KMS-11 (cell line): Measurements from ENCODE around the gene AMHR2.
"Not testable (repeated sequence)": the region's sequence is repeated elsewhere in the genome, so short reads cannot be mapped to it uniquely, and the experiment has no call there.

ENCODE experiments used
- H2AFZ ChIP-seq: fragments of 200-600 bp; sonication (generic); 2 replicates; pipeline ENCODE4 v1.6.1; 2016; ENCODE audit warnings: antibody characterized with exemption, mixed run types, low read depth
- H3K27ac ChIP-seq: fragments of 200-600 bp; sonication (generic); 2 replicates; pipeline ENCODE4 v1.6.1; 2016; ENCODE audit warnings: mild to moderate bottlenecking, mixed run types
- H3K27me3 ChIP-seq: fragments of 200-600 bp; sonication (generic); 2 replicates; pipeline ENCODE4 v1.6.1; 2017; ENCODE audit warnings: mild to moderate bottlenecking, low read depth, mixed run types, moderate library complexity; ENCODE audit not compliant: insufficient read depth
- H3K36me3 ChIP-seq: fragments of 200-600 bp; sonication (generic); 2 replicates; pipeline ENCODE4 v1.6.1; 2017; ENCODE audit warnings: mild to moderate bottlenecking, mixed run types; ENCODE audit not compliant: insufficient read depth
- H3K4me1 ChIP-seq: fragments of 200-600 bp; sonication (generic); 2 replicates; pipeline ENCODE4 v1.6.1; 2016; ENCODE audit warnings: mild to moderate bottlenecking, low read depth, mixed run types; ENCODE audit not compliant: poor library complexity, severe bottlenecking
- H3K4me2 ChIP-seq: fragments of 200-600 bp; sonication (generic); 2 replicates; pipeline ENCODE4 v1.7.0; 2016; ENCODE audit warnings: mild to moderate bottlenecking, mixed run types
- H3K4me3 ChIP-seq: fragments of 200-600 bp; sonication (generic); IDR thresholded peaks from 2 replicates; pipeline ENCODE4 v1.6.1; 2017; ENCODE audit warnings: low read depth, low read length, mixed read lengths; ENCODE audit not compliant: insufficient read depth
- H3K79me2 ChIP-seq: fragments of 200-600 bp; sonication (generic); 2 replicates; pipeline ENCODE4 v1.6.1; 2016; ENCODE audit warnings: low read depth, mixed run types; ENCODE audit not compliant: insufficient read depth
- H3K9ac ChIP-seq: fragments of 200-600 bp; sonication (generic); 2 replicates; pipeline ENCODE4 v1.6.1; 2016; ENCODE audit warnings: mild to moderate bottlenecking, mixed run types
- H4K20me1 ChIP-seq: fragments of 200-600 bp; sonication (generic); 2 replicates; pipeline ENCODE4 v1.6.1; 2016; ENCODE audit warnings: mild to moderate bottlenecking, mixed run types; ENCODE audit not compliant: insufficient read depth
- TF ChIP-seq, protein P1 (sequence below): fragments of 200-600 bp; sonication (generic); conservative IDR thresholded peaks from 2 replicates; pipeline ENCODE4 v1.6.1; 2017; ENCODE audit warnings: low read depth, mild to moderate bottlenecking, antibody characterized with exemption, low read length, moderate library complexity, mixed read lengths

The AMHR2 gene

DNA sequence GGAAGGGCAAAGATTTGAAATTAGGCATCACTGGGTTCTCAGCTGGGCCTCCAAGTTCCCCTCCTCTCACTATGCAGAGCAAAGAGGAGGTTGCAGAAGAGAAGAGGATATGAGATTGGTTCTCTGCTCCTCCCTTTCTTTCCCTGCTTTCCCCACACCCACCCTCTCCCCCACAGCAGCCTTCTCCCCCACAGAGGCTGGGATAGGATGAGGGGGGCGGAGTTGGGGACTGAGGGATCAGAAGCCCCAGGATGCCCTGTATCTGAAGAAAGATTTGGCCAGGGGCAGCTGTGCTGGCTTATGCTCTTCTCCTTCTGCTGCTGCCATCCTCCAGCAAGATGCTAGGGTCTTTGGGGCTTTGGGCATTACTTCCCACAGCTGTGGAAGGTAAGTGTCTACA is at the start of gene AMHR2:
Gene AMHR2 (plus strand): TSS at position 259 of the 400 bp plus-strand sequence. CDS start 80 bp downstream, at position 339.
- H3K36me3 ChIP-seq = no peaks in the 10 kb centered on the region
- H3K9ac ChIP-seq = no peak within 1 kb of the TSS
- H3K79me2 ChIP-seq = no peaks in the 10 kb centered on the region
- peaks cover 37% of the 10 kb centered on the region for H3K4me1 ChIP-seq
- no peak within 1 kb of the TSS for H2AFZ ChIP-seq
- H3K27ac ChIP-seq = no peak within 1 kb of the TSS
- H3K4me2 ChIP-seq = no peak within 1 kb of the TSS
- TF ChIP-seq, protein P1, sequence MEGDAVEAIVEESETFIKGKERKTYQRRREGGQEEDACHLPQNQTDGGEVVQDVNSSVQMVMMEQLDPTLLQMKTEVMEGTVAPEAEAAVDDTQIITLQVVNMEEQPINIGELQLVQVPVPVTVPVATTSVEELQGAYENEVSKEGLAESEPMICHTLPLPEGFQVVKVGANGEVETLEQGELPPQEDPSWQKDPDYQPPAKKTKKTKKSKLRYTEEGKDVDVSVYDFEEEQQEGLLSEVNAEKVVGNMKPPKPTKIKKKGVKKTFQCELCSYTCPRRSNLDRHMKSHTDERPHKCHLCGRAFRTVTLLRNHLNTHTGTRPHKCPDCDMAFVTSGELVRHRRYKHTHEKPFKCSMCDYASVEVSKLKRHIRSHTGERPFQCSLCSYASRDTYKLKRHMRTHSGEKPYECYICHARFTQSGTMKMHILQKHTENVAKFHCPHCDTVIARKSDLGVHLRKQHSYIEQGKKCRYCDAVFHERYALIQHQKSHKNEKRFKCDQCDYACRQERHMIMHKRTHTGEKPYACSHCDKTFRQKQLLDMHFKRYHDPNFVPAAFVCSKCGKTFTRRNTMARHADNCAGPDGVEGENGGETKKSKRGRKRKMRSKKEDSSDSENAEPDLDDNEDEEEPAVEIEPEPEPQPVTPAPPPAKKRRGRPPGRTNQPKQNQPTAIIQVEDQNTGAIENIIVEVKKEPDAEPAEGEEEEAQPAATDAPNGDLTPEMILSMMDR = no peak
- no peaks in the 10 kb centered on the region for H4K20me1 ChIP-seq
- H3K27me3 ChIP-seq = no peaks in the 10 kb centered on the region
- H3K4me3 ChIP-seq = no peak within 1 kb of the TSS

DNA sequence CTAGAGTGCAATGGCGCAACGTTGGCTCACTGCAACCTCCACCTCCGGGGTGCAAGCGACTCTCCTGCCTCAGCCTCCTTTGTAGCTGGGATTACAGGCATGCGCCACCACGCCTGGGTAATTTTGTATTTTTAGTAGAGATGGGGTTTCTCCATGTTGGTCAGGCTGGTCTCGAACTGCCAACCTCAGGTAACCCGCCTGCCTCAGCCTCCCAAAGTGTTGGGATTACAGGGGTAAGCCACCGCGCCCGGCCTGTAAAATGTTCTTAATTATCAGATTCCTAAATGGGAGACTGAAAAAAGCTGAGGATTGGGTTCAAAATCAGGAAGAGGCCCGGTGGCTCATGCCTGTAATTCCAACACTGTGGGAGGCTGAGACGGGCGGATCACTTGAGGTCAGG is 49.4 kb upstream of the AMHR2 start:
- H3K4me1 ChIP-seq = peaks cover 57% of the 10 kb centered on the region

DNA sequence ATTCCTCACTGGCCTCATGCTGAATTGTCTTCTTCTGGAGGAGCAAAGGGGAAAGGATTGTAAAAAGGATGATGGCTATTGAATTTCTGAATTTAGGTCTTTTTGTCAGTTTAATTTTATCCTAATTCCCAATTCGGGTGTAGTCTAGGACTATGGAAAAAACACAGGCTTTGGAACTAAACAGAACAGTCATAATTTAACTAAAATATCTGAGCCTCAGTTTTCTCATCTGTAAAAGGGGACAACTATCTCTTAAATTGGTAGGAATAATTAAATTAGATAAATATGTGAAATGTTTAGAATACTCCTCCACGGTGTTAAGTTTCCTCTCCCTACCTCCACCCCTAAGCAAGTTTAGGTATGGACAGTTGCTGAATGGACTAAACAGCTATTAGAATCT is 46.9 kb upstream of the AMHR2 start:
- H2AFZ ChIP-seq = no peak overlapping the region
- H3K36me3 ChIP-seq = no peaks in the 10 kb centered on the region
- no peak overlapping the region for H3K4me2 ChIP-seq
- no peak overlapping the region for H3K4me3 ChIP-seq
- H4K20me1 ChIP-seq = no peaks in the 10 kb centered on the region
- H3K27ac ChIP-seq = no peak overlapping the region
- TF ChIP-seq, protein P1 = no peak
- H3K79me2 ChIP-seq = peaks cover 11% of the 10 kb centered on the region; the same call in 1 of the 2 replicates
- H3K27me3 ChIP-seq = no peaks in the 10 kb centered on the region
- no peak overlapping the region for H3K9ac ChIP-seq
- peaks cover 47% of the 10 kb centered on the region for H3K4me1 ChIP-seq

More for the DNA sequence above, 49.4 kb upstream of the AMHR2 start:
- H3K36me3 ChIP-seq, H3K79me2 ChIP-seq, H4K20me1 ChIP-seq, H3K9ac ChIP-seq, H3K4me2 ChIP-seq, H3K4me3 ChIP-seq, H3K27me3 ChIP-seq: not testable (repeated sequence)
- H3K27ac ChIP-seq = peak overlapping the region; percentile 36; the same call in 1 of the 2 replicates
- peak overlapping the region; percentile 44 for H2AFZ ChIP-seq

DNA sequence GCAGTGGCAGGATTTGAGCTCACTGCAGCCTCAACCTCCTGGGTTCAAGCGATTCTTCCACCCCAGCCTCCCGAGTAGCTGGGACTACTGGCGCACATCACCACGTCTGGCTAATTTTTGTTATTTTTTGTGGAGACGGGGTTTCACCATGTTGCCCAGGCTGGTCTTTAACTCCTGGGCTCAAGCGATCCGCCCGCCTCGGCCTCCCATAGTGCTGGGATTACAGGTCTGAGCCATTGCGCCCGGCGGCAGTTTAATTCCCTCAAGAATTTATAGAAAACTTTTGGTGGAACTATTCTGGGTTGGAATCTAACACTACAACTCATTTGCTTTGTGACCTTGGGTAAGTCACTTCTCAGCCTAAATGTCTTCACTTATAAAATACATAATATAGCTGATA is 45.4 kb upstream of the AMHR2 start:
- Histone ChIP-seq H3K4me1 (peaks cover 48% of the 10 kb centered on the region), H3K9ac (no peak overlapping the region), H3K79me2 (peaks cover 25% of the 10 kb centered on the region; the same call in 1 of the 2 replicates), H4K20me1 (no peaks in the 10 kb centered on the region), H3K27ac (0 out of 2 replicates have a peak overlapping the region, but pooled peaks have one; percentile 52), H3K4me3 (no peak overlapping the region), H3K4me2 (peak overlapping the region; percentile 65; the same call in 1 of the 2 replicates), H2AFZ (peak overlapping the region; percentile 64), H3K27me3 (no peaks in the 10 kb centered on the region), H3K36me3 (no peaks in the 10 kb centered on the region)
- TF ChIP-seq, protein P1 = no peak

DNA sequence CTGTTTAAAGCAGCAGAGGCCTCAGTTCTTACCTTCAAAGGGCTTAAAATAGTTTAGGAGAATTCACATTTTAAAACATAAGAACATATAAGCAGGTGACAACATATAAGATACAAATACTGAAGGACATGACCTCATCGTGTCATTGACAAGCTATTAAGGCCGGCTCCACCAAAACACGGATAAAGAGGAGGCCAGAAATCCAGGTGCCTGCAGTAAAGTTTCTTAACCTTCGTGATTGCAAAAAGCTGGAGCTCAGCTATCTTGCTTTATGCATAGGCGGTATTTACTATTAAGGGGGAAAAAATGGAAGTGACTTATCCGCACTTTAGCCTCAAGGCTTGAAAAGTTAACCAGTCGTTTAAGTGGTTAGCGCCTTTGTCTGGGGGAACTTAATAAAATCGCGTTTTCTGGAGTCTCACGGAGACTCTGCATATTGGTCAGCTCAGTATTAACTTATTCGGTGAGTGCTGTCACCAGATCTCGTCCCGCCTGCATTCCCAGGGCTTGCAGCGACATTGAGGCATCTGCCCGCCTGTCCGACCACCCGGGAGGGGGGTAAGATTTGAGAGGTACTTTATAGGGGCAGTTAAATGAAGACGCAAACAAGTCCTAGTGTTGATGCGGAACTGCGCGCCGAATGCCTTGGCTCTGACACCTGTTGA is 44.8 kb upstream of the AMHR2 start:
- Histone ChIP-seq H2AFZ (peak overlapping the region; percentile 64), H3K4me2 (peak overlapping the region; percentile 65), H3K27me3 (no peaks in the 10 kb centered on the region), H3K9ac (peak overlapping the region; percentile 35; the same call in 1 of the 2 replicates), H4K20me1 (no peaks in the 10 kb centered on the region), H3K36me3 (no peaks in the 10 kb centered on the region; the same call in 1 of the 2 replicates), H3K27ac (peak overlapping the region; percentile 52), H3K4me3 (no peak overlapping the region), H3K79me2 (peaks cover 32% of the 10 kb centered on the region; the same call in 1 of the 2 replicates), H3K4me1 (peaks cover 48% of the 10 kb centered on the region)
- TF ChIP-seq, protein P1 = no peak; the same call in 1 of the 2 replicates
